NCI-H1048 (cell line): ENCODE data around the gene AKAP13.

Experiments used
- DNase-seq: peaks from one replicate; lab custom pipeline; 2025; lab: John Stamatoyannopoulos, UW

Gene AKAP13

DNA sequence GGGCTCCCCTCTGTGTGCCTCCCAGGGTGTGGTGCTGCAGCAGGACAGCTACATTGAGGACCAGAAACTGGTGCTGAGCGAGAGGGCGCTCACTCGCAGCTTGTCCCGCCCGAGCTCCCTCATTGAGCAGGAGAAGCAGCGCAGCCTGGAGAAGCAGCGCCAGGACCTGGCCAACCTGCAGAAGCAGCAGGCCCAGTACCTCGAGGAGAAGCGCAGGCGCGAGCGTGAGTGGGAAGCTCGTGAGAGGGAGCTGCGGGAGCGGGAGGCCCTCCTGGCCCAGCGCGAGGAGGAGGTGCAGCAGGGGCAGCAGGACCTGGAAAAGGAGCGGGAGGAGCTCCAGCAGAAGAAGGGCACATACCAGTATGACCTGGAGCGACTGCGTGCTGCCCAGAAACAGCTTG lies 360.6 kb downstream of the AKAP13 start:
- DNase-seq, result no peak

DNA sequence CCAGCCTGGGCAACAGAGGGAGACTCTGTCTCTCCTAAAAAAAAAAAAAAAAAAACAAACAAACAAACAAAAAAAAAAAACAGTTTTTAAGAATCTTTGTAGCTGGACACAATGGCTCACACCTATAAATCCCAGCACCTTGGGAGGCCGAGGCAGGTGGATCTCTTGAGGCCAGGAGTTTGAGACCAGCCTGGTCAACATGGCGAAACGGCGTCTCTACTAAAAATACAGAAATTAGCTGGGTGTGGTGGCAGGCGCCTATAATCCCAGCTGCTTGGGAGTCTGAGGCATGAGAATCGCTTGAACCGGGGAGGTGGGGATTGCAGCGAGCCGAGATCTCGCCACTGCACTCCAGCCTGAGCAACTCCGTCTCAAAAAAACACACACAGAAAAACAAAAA lies 361.3 kb downstream of the AKAP13 start:
- DNase-seq, result no peak

DNA sequence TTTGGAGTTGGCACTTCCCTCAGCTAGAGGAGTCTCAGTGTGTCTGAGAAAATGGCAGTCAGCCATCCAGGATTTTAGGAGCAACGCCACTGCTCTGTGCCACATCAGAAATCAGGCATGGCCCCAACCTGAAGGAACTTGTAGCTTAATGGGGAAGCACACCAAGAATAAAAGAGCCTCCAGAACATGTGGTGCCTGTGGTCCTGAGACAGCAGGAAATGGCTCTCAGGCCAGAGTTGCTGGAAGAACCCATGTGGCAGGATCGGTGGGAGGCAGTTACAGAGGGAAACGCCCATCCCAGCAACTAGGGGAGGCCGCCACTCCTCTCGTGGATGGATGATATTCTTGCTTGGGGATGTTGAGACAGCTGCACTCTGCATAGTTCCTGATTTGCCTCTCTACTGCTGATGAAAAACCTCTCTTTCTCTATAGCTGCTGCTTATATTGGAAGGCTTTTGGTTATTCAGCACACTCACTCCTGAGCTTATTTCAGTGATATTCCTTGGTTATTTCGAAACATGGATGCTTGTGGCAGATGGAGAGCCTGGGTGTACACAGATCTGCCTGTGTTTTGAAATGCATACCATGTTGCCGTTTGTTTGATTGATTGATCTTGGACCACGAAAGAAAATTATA lies 361.9 kb downstream of the AKAP13 start:
- DNase-seq, result no peak

DNA sequence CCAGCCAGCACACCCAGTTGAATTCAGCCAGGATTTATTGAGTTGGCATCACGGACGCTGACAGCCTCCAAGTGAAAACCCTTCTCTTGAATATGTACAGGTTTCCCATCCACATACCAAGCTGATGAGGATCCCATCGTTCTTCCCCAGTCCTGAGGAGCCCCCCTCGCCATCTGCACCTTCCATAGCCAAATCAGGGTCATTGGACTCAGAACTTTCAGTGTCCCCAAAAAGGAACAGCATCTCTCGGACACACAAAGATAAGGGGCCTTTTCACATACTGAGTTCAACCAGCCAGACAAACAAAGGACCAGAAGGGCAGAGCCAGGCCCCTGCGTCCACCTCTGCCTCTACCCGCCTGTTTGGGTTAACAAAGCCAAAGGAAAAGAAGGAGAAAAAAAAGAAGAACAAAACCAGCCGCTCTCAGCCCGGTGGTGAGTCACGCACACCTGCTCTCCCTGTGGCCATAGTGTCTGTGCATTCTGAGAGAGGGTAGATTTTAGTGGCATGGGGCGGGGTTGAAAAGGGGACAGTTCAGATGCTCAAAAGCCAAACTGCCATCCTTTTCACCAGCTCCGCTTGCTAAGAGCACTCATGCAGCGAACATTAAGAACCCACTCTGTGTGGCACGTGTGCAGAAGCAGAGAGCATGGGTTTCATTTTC lies 363.1 kb downstream of the AKAP13 start:
- no peak for DNase-seq

DNA sequence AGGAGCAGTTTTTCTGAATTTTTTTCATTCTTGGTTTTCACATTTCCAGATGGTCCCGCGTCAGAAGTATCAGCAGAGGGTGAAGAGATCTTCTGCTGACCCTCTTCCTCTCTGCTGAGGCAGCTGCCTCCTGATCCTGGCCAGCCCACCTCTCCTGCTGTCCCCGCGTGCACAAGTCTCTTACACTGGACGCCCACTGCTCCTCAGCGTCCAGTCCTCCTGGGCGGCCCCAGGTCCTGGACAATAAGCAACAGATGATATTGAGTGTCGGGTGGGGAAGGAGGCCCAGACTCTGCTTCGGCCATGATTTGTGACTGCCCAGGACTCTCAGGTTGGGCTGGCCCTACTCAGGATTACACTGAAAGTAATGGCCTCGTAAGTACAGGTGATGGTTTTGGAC lies 364.2 kb downstream of the AKAP13 start:
- no peak for DNase-seq

DNA sequence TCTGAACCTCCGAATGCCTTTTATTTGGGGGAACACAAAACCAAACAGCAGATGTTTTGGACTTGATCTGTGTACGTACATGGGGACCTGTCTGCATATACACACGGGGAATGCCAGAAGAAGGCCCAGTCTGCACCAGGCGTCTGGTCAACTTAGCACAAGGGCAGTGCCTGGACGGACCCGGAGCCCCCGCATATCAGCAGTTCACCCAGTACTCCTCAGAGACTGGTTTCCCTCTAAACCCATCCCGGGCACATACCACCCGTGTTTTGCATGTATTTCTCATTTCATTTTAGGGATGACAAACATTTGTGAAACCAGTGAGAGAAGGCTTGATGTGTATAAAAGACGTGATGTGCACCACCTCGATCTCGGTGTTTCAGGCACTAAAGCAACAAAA lies 364.6 kb downstream of the AKAP13 start:
- no peak for DNase-seq

DNA sequence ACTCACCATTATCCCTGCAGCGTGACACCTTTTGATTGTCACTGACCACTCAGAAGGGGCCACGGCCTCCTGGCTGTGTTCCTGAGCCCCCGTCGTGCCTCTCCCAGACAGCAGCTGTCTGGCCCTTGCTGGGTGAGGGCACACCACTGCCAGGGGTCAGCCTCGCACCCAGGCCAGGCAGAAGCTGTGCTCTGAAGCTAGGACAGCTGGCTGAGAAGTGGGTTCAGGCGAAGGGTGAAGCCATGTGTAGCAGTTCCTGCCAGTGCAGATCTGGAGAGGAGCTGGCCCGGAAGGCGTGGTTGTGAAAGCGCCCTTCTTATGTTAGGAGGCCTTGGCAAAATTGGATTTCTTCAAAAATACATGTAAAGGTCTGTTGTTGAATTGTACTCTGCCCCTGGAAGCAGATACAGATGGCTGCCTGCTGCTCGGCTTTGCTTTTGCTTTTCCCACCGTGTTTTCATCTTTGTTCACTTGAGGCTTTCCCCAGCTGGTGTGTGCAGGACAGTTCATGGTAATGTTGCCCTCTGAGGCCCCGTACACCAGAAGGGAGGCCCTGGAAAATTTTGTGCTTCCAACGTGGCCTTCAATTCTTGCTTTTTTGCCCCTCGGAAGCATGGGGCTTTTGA lies 365.2 kb downstream of the AKAP13 start:
- DNase-seq, result no peak

DNA sequence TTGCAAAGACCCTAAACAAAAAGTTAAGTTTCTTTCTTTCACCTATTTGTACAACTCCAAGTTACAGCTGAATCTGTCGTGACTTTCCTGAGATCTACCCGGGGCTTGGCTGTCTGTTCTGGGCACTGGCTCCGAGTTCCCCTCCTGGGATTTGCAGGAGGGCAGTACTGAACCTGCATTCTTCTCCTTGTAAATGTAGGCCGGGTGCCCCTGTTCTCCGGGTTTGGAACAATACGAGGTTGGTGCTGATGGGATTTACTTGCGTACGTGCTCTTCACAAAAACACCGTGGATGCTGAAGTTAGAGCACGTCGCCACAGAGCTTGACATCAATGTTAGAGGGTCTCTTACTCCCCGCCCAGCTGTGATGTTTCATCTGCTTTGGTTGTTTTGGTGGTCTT lies 366.2 kb downstream of the AKAP13 start:
- DNase-seq, result no peak

DNA sequence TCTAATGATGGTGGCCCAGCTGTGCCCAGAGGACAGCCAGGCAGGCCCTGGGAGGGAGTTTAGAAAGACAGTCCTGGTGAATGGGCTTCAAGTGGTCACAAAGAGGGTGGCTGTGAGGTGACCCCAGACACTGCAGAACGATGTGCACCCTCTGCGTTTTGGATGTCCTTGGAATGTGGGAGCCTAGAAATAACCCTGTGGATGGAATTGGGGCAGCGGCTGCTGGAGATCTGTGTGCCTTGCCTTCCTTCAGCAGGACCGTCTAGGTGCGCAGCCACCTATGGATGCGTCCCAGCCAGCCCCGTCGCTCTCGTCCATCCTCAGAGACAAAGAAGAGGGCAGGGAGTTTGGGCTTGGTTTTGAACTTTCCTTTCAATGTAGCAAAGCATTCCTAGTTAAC lies 367.8 kb downstream of the AKAP13 start:
- no peak for DNase-seq

DNA sequence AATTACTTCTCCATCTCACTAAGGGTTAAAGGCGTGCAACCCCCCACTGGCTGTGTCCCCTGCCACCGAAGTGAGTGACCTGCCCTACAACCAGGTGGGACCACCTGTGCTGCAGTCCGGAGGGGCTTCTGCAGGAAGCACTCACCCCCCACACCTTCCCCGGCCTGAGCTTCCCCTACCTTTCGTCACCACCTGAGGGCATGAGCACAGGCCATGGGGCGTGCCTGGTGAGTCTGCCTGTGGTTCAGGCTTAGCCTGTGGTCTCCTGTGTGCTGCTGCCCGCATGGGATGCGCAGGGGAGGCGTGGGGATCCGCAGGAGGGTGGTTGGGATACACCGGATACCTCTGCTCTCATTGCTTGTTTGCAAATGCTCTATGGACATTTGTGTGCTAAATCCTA lies 368.3 kb downstream of the AKAP13 start:
- DNase-seq, result no peak

DNA sequence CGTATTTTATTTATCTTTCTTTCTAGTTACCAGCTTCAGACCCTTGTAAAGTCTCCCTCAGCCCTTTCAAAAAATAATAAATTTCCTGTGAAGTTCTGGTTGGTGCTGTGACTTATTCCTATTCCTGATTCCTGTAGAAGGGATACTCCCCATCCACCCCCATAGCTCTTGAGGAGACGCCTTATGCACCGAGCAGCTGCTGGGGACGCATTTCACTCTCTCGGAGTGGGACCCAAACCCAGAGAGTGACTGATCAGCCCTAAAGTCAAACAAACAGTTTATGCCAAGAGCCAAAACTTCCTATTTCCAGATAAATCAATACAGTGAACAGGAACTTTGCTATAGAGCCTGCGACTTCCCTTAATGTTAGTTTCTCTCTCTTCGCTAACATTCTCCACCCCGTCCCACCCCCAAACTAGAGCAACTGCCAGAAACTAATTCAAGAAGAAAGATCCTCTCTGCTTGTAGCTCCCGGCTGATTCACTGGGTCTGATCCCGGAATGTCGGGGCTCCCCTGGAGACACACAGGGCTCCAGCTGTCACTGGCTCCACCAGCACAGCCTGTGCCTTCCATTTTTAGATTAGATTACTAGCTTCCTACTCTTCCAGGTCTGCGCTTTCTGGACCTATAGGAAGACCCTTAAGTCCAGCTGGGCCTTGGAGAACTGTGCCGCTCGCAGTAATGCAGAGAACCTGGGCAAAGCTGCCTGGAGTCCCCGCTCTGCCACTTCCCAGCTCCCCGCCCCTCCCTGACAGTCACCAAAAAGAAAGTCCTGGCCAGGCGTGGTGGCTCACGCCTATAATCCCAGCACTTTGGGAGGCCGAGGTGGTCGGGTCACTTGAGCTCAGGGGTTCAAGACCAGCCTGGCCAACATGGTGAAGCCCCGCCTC lies 369.1 kb downstream of the AKAP13 start:
- no peak for DNase-seq

DNA sequence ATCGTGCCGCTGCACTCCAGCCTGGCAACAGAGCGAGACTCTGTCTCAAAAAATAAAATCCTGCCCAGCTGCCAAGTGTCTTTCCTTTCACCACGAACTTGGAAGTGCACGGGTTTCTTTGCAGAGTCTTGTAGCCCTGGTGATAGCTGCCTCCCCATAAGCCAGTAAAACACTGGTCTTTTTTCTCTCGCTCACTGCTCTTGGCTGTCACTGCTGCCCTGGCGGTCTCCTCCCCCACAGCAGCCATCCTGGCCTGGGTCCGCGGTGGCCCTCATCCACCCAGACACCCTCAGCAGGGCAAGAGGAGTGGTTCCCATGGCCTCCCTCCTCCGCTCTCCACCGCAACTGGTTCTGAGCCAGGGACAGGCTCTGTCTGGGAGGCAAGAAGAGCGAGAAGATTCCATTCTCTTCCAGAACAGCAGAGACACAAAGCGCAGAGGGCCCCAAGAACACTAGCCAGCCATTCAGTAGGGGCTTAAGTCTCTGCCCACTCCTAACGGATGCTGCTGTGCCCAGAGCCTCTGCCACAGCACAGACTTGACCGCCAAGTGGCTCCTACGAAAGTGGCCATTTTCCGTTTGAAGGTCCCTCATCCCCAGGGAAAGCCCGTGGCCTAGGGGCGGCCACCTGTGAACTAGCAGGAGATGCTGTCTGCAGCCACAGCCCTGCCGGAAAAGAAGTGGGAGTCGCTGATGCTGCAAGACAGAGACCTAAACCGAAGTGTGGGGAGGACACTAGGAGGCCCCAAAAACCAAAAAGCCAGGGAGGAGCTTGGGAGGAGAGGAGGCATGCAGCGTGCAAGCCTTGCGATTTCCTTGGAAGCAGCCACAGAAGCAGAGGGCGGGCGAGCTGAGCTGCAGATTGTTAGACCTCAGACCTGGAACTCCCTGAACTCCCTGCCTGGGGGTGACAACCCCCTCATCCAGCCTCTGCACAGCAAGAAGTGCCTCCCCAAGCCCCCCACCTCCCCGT lies 370.2 kb downstream of the AKAP13 start:
- no peak for DNase-seq

DNA sequence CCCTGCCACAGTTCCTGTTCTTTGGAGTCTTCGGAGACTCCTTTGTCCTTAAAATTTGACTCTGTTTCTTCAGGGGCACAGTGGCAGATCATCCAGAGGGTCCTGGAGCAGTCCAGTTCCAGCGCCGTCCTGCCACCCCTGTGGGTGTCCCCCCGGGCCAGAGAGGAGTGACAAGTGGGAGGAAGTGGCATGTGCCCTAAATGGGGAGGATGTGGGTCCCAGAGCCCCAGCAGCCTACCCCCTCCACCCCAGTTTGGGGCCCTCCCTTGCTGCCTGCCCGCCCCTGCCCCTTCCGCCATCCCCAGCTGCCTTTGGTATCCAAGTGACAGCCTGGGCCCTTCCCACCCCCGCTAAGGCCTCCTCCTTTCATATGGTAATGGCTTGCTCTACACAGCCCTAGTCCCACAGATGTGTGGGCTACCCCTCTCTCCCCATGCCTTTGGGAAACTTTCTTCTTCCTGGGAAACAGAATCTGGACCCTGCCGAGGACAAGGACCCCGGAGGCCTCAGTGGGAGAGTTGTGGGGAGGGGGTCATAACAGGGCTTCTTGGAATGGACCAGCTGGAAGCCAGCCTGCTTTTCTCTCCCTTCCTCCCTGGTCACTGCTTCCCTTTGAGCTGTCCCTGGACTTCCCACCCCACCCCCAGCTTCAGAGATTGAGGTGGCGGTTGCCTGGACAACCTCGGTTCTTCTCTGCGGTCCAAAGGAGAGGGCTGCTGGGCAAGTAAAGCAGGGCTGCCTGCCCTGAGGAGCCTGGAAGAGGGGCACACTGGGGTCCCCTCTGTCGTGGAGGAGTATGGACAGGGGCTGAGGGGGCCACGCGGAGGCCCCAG lies 371.1 kb downstream of the AKAP13 start:
- DNase-seq, result no peak

DNA sequence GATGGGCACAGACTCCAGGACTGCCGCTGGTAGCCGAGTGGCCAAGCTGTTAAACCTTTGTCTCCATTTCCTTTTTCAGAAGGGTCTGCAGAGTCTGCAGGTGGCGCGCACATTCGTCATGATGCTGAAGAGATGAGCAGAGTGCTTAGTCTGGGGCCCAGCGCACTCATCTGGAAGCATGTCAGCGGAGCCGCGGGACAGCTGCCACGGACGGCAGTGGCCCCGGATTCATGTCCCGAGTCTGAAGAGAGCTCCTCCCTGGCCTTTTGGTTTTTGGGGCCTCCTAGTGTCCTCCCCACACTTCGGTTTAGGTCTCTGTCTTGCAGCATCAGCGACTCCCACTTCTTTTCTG lies 371.7 kb downstream of the AKAP13 start:
- DNase-seq, result no peak

DNA sequence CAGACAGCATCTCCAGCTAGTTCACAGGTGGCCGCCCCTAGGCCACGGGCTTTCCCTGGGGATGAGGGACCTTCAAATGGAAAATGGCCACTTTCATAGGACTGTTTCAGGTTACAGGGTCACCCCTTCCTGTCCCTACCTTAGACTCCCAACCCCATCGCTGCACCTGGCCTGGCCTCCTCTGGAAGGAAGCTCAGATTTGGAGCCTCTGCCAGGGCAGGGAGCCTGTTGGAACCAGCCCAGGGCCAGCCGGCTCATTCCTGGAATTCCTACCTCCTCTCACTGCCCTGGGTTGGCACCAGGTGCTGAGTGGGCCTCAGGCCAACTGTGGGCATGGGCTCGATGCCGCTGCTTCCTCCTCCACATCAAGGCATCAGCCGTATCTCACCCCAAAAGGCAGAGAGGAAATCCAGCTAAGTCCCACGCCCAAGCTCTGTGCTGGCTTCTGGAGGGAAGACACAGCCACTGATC lies 372.1 kb downstream of the AKAP13 start:
- DNase-seq, result no peak

DNA sequence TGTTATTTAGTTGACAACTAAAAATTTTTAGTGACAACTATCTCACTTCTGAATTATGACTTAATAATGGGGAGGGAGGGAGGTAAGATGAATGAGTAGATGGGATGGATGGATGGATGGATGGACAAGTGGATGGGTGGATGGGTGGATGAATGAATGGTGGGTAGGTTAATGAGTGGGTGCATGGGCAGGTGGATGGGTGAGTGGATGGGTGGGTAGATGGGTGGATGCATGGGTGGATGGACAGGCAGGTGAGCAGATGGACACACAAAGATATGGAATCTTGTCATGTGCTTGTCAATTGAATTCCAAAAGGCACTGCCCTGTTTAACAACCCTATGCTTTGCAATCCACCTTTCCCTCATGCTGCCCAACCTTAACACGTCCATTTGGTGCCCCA lies 372.9 kb downstream of the AKAP13 start:
- DNase-seq, result no peak

DNA sequence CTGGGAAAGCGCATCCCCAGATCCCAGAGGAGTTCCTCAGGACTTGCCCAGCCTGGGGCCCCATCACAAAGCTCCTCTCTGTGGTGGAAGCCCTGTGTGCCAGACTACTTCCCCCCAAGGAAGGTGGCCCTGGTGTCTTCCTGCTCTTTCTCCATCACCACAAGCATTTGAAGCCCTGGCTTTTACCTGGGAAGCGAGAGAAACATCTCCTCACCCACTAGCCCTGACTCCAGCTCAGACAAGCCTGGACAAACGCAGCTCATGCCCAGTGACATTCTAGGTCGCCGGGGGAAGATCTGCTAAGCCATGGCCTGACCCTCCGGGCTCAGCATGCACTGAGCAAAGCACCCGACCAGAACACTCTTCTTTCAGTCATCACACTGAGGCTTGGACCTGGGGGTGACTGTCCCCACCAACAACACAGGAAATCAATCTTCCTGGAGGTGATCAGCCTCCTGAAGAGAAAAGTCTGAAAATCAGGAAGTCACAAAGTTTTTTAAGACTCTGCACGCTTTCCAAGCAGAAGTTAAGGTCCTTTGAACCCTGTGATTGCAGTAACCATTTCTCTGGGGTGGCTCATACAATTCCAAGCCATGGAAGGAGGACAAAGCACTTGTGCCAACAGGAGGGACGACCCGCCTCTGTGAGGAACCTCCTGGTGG lies 373.5 kb downstream of the AKAP13 start:
- DNase-seq, result no peak

DNA sequence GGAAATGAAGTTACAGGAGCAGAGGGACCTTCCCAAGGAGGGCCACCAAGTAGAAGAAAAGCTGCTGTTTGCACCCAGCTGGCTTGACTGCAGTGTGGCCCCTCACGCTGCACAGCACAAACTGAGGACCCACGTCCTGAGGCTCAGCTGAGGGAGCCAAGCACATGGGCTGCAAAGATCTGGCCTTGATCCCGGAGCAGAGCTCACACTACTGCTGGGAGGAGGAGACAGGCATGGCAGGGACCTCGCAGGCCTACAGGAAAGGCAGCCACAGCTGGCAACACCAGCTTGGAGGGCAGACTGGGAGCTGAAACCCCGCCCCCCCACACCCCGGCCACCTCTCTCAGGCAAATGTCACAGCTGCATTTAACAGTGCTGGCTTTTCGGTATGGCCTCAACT lies 374.6 kb downstream of the AKAP13 start:
- DNase-seq, result no peak

DNA sequence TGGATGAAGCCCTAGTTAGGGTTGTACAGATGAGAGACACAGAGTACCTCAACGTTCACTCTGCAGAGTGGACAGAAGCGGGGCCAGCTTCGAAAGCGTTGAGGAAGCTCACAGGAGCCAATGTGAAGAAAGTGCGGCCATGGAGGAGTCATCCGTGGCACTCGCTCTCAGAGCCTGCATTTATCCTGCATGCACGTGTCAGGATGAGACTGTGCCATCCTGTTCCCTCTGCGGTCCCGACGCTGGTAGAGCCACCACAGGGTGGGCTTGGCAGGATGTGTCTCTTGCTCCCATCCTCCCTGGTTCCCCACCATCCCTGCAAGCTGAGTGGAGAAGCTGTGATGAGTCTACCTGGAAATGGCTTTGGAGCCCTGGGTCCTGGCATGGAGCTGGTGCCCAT lies 375.1 kb downstream of the AKAP13 start:
- no peak for DNase-seq

DNA sequence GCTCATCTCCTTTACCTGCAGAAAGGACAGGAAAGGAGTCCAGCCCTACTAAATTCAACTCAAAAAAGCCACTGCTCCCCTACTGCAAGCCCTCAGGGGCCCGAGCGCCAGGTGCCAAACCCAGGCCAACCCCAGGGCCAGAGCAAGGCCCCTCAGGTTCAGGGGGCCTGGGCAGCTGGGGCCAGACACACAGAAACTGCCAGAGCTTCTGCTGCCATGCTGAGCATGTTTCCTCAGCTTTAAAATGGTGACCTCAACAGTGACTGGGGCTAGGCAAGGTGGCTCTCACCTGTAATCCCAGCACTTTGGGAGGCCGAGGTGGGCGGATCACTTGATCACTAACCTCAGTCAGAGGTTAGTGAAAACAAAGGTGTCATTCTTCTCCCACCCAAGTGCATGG lies 375.5 kb downstream of the AKAP13 start:
- no peak for DNase-seq
